HG03159 (cell line): Measurements from ENCODE around the gene PEAK3.
"Not testable (repeated sequence)": the region's sequence is repeated elsewhere in the genome, so short reads cannot be mapped to it uniquely, and the experiment has no call there.

ENCODE experiments used
- ATAC-seq: cut with Tn5 transposase; IDR thresholded peaks from one replicate; pipeline ENCODE4 v1.9.1; 2021; ENCODE audit warnings: mild to moderate bottlenecking, moderate library complexity; ENCODE audit not compliant: unreplicated experiment

Gene PEAK3

DNA sequence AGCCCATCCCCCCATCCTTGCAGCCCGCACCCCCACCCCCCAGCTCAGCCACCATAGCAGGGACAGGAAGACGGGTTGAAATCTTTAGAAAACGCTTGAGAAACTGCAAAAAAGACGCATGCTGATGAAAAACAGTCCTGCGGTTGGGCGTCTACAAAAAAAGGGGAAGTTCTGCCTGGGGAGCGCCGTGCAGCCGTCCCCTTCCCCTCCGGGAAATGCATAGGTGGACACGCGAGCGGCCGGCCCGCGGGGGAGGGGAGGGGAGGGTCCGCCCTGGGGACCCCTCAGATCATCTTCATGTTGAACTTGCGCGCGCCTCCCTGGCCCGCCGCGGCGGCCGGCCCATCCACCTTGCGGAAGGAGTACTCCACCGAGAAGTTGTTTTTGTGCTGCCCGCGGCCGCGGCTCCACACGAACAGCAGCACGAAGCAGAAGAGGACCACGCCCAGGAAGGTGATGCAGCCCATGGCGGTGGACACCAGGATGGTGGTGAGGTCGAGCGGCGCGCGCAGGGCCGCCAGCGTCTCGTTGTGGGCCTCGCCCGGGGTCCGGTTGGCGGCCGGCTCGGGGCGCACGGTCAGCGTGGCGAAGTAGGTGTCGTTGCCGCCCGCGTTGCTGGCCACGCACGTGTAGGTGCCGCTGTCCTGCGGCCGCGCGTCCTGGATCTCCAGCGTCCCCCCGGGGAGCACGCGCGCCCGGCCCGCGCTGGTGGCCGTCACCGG is 7.9 kb upstream of the PEAK3 start:
- no peak for ATAC-seq

DNA sequence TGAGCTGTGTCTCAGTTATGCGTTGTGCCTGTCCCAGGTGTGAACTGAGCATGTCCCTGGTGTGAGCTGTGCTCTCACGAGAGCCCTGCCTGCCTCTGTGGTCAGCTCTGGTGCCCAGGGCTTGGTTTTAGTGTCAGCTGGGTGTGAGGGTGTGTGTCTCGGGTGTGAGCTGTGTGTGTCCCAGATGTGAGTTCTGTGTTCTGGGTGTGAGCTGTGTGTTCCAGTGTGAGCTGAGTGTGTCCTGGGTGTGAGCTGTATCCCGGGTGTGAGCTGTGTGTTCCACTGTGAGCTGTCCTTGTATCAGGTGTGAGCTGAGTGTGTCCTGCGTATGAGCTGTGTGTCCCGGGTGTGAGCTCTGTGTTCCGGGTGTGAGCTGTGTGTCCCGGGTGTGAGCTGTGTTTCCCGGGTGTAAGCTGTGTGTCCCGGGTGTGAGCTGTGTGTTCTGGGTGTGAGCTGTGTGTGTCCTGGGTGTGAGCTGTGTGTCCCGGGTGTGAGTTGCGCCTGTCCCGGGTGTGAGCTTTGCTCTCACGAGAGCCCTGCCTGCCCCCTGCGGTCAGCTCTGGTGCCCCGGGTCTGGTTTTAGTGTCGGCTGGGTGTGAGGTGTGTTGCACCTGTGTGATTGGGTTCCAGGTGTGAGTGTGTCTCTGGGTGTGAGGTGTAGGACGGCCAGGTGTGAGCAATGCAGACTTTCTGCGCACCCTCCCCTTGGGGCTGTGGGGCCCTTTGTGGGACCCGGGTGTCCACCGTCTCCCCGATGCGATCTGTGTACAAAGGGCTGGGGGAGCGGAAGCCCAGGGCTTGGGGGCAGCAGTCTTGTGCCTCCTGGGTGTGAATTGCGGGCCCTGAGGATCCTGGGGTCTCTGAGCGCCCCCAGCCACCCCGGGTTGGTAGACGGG is 7.1 kb upstream of the PEAK3 start:
- no peak for ATAC-seq

DNA sequence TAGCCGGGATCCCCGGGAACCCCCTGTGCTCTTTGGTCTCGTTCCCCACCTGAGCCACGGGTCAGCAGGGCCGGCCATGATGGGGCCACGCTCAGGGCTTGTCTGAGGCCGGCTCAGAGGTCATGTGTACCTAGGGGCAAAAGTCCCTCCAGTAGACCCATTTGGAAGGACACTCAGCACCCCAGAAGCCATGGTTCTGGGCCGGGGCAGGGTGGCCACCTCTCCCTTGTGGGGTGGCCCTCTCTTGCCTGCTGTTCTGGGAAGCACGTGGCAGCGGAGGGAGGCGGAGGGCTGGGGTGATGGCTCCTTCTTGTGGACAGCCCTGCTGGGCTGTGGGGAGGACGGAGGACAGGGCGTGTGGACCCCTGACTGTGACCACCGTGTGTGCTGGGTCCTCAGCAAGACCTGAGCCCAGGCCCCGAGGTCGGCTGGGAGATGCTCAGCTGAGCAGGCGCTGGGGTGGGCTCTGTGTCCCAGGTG is 6.4 kb upstream of the PEAK3 start:
- ATAC-seq: no peak

DNA sequence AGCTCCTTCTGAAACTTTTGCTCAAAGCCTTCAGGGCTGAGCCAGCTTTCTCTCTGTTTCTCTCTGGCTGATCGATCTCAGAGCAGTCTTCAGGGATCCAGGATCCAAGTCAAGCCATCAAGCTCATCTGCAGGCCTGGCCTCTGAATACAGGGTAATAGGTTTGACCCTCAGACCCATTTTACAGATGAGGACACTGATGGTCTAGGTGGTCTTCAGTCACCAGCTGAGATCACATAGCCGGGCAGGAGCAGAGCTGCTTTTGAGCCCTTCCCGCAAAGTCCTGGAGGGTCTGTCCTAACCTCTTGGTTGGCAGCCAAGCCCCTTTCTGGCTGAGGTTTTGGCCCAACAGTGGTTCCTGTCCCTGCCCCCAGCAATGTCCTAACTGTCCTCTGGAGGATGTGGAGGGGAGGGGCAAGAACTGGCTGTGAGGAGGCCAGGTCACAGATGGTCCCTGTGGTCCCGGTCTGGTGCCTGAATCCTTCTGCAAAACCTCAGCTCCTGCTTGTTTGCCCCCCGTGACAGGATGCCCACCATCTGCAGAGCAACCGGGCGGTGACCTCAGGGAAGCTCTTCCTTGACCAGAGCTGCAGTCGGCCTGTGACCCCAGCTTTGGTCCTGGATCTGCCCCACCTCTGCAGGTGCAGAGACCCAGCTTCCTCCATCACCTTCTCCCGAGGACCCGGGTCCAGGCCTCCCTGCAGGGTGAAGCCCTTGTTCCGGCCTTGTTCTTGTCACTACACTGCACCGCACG is 5.8 kb upstream of the PEAK3 start:
- no peak for ATAC-seq

DNA sequence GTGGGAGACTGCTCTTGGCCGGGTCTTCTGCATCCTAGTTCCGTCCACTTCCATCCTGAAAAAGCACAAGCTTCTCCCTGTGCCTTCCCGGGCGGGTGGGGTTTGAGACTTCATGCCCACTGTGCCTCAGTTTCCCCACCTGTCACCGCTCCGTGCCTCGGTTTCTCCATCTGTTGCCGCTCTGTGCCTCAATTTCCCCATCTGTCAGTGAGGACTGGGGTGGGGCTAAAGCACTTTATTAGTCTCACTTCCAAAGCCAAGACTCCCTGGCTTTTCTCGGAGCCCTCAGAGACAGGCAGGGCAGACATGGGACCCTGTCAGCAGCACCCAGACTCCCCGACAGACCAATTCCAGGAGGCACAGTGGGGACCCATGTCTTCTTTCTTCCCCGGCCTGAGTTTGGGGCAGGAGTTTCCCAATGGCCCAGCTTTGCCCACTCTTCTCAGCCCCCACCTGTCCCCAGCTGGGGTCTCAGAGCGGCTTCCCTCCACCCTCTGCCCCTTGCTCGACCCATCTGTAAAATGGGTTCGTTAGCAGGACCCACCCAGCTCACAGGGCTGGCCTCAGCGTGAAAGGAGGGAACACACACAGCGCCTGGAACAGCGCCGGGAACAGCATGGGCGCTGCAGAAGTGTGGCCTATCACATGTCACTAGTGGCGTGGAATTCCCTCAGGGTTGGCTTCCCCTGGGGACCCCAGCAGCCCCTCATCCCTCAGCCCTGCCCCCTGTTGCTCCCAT is 4.6 kb upstream of the PEAK3 start:
- no peak for ATAC-seq

DNA sequence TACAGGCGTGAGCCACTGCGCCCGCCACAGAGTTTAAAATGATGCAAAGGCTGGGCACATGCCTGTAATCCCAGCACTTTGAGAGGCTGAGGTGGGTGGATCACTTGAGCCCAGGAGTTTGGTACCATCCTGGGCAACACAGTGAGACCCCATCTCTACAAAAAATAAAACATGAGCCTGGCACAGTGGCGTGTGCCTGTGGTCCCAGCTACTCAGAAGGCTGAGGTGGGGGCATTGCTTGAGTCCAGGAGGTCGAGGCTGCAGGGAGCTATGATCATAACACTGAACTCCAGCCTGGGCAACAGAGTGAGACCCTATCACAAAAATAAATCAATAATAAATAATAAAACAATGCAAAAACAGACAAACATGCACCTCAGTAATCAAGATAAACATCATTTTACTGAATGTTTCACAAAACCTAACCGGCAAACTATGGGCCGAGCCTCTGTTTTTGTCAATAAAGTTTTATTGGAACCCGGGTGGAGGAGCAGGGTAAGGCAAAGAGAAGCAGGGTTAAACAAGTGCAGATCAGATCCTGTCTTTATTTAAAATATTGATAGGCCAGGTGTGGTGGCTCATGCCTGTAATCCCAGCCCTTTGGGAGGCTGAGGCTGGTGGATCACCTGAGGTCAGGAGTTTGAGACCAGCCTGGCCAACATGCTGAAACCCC is 2.0 kb upstream of the PEAK3 start:
- no peak for ATAC-seq

DNA sequence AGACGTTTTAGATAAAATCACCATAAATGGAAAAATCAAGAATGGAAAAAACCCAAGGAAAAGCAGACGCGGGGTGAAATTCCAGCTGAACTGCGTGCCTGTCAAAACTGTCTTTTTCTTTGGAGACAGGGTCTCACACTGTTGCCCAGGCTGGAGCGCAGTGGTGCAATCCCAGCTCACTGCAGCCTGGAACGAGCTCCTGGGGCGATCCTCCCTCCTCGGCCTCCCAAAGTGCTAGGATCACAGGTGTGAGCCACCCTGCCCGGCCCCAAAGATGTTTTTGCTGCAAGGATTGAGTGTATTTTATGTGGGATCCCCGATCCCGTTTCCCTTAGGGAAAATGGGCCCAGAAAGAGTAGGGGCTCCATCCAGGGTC is 875 bp upstream of the PEAK3 start:
- no peak for ATAC-seq

DNA sequence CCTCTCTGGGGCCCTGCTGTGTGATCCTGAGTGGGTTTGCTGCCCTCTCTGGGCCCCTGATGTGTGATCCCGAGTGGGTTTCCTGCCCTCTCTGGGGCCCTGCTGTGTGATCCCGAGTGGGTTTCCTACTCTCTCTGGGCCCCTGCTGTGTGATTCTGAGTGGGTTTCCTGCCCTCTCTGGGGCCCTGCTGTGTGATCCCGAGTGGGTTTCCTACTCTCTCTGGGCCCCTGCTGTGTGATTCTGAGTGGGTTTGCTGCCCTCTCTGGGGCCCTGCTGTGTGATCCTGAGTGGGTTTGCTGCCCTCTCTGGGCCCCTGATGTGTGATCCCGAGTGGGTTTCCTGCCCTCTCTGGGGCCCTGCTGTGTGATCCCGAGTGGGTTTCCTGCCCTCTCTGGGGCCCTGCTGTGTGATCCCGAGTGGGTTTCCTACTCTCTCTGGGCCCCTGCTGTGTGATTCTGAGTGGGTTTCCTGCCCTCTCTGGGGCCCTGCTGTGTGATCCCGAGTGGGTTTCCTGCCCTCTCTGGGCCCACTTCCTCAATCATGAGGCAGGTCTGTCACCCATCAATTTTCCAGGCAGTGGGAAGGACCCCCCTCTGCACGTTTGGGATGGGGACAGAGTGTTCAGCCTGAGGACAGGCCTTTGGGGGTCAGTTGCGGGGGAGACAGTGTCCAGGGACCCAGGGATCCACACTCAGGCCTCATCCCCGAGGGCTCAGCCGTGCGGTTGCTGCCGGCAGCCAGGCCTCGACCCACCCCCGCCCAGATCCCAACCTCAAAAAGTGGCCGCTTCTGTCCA is 512 bp downstream of the PEAK3 start:
- not testable (repeated sequence) for ATAC-seq

DNA sequence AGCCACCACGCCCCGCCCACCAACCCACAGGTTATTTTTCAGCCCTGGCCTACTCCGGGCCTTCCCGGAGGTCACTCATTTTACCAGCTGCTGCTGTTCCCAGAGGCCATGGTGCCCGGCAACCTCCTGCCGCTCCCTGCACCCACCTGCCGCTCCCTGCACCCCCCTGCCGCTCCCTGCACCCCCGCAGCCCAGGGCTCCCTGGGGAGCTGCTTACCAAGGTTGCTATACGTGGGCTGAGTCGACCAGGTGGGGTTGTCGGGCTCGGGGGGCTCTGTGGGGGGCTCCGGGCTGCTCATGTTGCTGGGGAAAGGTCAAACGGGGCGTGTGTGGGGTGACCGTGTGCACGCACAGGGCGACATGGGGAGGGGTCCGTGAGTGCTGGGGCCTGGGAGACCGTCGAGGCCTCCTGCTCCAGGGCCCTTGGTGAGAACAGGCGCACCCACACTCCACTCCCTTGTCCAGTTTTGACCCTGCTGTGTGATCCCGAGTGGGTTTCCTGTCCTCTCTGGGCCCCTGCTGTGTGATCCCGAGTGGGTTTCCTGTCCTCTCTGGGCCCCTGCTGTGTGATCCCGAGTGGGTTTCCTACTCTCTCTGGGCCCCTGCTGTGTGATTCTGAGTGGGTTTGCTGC is 1.2 kb downstream of the PEAK3 start:
- ATAC-seq: no peak

DNA sequence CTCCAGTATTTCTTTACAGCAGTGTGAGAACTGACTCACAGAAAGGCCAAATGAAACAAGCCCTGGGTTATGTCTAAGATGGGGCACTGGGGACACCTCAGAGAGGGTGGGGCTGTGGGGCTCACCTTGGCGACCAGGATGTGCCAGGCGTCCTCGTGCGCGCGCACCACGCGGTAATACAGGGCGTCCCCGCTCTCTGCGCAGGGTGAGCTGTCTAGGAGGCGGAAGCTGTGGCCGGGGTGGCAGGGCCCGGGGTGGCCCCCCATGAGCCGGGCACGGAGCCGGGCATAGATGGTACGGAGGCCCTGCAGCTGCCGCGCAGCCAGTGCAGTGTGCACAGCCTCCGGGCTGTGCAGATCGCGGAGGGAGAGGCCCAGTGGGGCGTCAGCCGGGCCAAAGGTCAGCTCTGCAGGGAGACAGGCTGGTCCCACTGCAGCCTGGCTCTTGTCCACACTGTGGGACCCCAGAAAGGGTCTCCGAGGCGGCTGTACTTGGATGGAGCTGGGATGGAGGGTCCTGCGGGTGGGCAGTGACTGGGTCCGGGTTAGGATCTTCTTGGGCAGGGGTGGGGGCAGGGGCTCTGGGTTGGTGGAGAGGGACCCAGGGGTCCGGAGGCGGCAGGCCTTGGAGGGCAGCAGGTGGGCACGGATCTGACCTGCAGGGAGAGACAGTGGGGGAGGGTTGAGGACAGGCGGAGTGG is 3.4 kb downstream of the PEAK3 start:
- no peak for ATAC-seq

DNA sequence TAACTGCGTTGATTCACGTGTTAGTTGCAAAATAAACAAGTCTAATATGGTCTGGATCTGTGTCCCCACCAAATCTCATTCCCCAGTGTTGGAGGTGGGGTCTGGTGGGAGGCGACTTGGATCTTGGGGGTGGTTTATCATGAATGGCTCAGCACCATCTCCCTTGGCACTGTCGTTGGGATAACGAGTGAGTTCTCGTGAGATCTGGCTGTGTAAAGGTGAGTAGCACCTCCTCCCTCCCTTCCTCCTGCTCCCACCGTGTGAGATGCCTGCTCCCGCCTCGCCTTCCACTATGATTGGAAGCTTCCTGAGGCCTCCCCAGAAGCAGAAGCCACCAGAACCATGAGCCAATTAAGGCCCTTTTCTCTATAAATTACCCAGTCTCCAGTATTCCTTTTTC is 4.8 kb downstream of the PEAK3 start:
- ATAC-seq: no peak

DNA sequence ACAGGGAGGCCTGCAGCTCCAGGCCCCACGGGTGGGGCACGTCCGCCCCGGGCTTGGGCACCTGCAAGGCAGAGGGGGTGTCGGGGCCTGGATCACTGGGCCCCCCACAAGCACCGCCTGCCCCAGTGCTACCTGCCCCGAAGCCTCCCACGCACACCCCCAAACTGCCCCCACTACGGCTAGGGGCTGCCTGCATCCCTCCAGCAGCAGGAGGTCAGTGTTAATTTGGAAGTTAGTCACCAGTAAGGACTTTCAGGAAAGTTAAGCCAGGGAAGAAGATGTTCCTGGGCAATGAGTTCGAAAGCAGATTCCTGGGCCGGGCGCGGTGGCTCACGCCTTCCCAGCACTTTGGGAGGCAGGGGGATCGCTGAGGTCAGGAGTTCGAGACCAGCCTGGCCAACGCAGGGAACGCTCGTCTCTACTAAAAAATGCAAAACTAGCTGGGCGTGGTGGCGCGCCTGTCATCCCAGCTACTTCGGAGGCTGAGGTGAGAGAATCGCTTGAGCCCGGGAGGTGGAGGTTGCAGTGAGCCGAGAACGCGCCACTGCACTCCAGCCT is 5.5 kb downstream of the PEAK3 start:
- no peak for ATAC-seq

DNA sequence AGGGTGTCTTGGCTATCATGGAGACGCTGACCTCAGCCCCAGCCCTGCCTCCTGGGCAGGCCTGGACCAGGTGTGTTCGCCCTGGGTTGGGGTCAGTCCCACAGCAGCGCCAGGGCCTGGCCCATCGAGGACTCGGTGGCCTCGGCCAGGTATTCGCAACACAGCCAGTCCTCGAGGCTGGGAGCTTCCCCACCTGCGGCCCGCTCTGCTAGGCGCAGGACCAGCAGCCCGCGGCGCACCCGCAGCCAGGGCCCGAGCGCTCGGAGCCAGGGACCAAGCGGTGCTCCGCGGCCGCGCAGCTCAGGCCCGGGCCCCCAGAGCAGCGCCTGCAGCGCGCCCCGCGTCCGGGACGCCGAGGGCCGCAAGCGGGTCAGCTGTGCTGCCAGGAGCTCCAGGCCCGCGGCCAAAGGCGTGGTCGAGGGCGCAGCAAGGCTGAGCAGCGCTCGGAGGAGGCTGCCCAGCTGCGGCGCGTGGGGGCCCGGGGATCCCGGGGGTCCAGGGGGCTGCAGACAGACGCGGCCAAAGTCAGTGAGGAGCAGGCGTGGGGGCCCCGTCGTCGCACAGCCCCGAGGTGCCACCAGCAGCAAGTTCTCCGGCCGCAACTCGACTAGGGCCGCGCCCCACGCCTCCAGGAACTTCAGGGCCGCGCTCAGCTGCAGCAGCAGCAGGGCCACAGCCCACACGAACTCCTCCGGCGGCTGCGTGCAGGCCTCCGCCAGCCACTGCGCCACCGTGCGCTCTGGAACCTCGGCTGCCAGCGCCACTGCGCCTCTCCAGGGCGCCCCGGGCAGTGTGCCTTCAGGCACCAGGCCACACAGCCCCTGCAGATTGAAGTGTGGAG is 6.2 kb downstream of the PEAK3 start:
- ATAC-seq: no peak

DNA sequence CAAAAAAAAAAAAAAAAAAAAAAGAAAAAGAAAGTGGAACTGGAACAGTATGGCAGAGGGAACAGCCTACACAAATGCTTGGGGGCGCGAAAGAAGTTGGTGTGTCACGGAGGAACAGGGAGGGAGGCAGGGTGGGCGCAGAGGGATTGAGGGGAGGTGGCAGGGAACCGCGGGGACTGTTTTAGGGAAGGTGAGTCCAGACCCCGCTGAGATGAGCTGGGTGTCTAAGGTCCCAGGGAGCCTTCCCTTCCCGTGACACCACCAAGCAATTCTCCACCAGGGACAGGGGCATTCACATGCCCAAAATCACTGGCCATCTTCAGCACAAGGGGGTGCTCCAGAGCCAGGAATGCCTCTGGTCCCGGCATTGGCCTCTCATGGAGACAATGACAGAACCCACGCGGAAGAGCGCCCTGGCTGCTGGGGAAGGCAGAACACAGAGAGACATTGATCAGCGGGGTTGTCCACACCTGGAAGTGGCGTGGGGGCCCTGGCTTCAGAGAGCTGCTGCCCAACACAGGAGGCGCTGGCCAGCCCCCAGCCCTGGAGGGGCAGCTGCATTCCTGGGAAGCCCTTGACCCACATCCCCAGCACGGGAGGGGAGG is 6.9 kb downstream of the PEAK3 start:
- no peak for ATAC-seq

DNA sequence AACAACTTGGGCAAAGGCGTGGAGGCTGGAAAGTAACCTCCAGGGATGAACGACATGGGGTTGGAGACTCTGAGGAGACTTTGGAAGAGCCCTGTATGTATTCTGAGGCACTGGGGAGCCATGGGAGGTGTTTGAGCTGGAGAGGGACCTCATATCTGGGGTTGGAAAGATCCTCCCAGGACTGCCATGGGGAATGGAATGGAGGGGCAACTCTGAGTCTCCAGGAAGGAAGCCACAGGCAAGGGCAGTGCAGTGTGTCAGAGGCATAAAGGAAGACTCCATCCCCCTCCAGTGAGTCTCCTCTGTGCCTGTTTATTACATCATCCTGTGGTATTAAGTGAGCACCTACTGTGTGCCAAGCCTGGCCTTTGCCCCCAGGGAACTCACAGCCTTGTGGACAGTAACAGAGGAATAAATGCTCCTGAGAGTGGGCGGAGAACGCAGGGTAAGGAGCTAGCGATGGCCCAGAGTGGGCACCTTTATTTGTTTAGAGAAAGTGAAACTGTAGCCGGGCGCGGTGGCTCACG is 7.7 kb downstream of the PEAK3 start:
- no peak for ATAC-seq

DNA sequence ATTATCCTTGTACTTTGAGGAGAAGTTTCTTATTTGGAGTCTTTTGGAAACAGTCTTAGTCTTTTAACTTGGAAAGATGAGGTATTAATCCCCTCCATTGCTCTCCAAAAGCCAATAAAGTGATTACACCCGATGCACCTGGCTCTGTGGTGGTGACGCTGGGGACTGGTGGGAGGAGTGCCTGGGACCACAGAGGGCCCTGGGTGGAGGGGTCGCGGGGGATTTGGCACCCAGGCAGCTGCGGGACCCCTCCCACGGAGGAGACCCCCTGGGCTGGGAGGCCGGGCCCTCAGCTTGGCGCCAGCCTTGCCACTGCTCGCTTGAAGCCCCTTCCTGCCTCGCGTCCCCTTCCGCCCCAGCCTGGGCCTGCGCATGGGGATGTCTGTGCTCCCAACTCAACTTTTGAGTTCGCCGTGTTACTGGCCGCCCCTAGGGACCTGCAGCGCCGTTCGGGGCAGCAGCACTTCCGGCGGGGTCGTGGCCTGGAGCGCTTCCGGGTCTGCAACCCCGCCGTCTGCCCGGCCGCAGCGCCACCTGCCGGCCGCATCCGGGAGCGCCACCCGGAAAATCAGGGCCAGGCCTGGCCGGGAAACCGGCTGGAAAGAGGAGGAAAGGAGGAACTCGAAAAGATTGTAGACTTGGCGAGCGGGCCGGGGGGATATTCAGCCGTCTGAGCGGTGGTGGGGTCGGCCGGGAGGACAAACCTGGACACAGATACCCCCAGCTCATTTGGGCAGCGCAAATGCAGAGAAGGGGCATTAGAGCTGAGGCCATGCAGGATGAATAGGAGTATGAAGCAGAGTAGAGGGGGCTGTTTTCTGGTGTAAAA is 8.4 kb downstream of the PEAK3 start:
- peak; percentile 31 for ATAC-seq
